Uterus (tissue), 4 donors: ENCODE results near the gene RDH5. TPM values are rescaled to one million over a fixed set of nuclear protein-coding genes. Genes with fewer than 3 reads are reported as not detected.

Experiments used
- DNase-seq, 2 donors: peaks; one replicate each; pipeline ENCODE4 v3.0.0-alpha.2; 2019 to 2020
- H3K27ac ChIP-seq, 2 donors: fragments of 200-600 bp; sonication (generic); 1 replicate in 1 of 2; 2 replicates in 1 of 2; pipeline ENCODE4 v1.5.1; 2016 to 2018
- H3K27me3 ChIP-seq, 2 donors: fragments of 200-600 bp; sonication (generic); one replicate each; pipeline ENCODE4 v1.5.1; 2018 to 2019; ENCODE audit warnings: control low read depth in 1 of 2
- H3K36me3 ChIP-seq, 2 donors: fragments of 200-600 bp; sonication (generic); one replicate each; pipeline ENCODE4 v1.5.1; 2019; ENCODE audit warnings: control low read depth in 1 of 2
- H3K4me1 ChIP-seq, 2 donors: fragments of 200-600 bp; sonication (generic); one replicate each; pipeline ENCODE4 v1.5.1; 2018 to 2019; ENCODE audit warnings: control low read depth in 1 of 2
- H3K4me3 ChIP-seq, 2 donors: fragments of 200-600 bp; sonication (generic); 1 replicate in 1 of 2; 2 replicates in 1 of 2; pipeline ENCODE4 v1.5.1; 2018 to 2019; ENCODE audit warnings: mild to moderate bottlenecking in 1 of 2
- H3K9me3 ChIP-seq, 2 donors: fragments of 200-600 bp; sonication (generic); one replicate each; pipeline ENCODE4 v1.5.1; 2019; ENCODE audit warnings: control low read depth in 1 of 2
- CTCF ChIP-seq, 4 experiments: fragments of 200-600 bp in 2 of 4; fragments of 450-650 bp in 2 of 4; sonication (generic) in 2 of 4; IDR thresholded peaks; one replicate each; pipeline ENCODE4 v1.5.1; 2016 to 2019; ENCODE audit warnings: antibody characterized with exemption in 4 of 4, mild to moderate bottlenecking in 2 of 4, moderate library complexity in 1 of 4
- POLR2A ChIP-seq, 2 donors: fragments of 450-650 bp; IDR thresholded peaks; one replicate each; pipeline ENCODE4 v1.6.1; 2016; ENCODE audit warnings: antibody characterized with exemption in 2 of 2, mild to moderate bottlenecking in 1 of 2, moderate library complexity in 1 of 2
- intact Hi-C: fragments of 100-400 bp; cut with DNase I; formaldehyde crosslinking; loops from one replicate; pipeline ENCODE4 v1.15.1; 2023; ENCODE audit warnings: low total_unique reads
- total RNA-seq, 4 donors: library from RNA; depleted of rRNA in 3 of 4; stranded (reverse); fragments of >200 nt in 3 of 4; gene quantifications; one replicate each; pipeline versions ENCODE4 v1.1.0 to v1.2.4, GENCODE V29; 2014 to 2023
- donor health status: DM: yes; HTN: yes; CAD: no.

RDH5 gene
- total RNA-seq, 4 donors from 2014 or later, result 4.1 to 16.8 (median 9.7) TPM

- intact Hi-C loops, result loop anchor here (5.0 kb wide), 1 partner anchor 205 kb away; no protein-coding TSS in a partner anchor
- H3K36me3 ChIP-seq, result no peaks in the 10 kb centered on the region
- H3K4me3 ChIP-seq, result no peak overlapping the region
- H3K27ac ChIP-seq, result peak overlapping the region; percentile 86 to 87
- H3K4me1 ChIP-seq, result peaks cover 0 to 5% of the 10 kb centered on the region in 2 donors
- H3K27me3 ChIP-seq, result no peaks in the 10 kb centered on the region
- peak in 1 of 2 donors; percentile 61 for DNase-seq
- H3K9me3 ChIP-seq, result no peaks in the 10 kb centered on the region
- peak; percentile 54 to 68 (median 61) for TF ChIP-seq CTCF (IDR thresholded peaks at IDR 0.05)
- TF ChIP-seq POLR2A (IDR thresholded peaks at IDR 0.05), result no peak
Observed at GRCh38 chr12:55736780-55737580, 16.8 kb downstream of the RDH5 start.

GRCh38 chr12:55737581-55738122 lies 17.5 kb downstream of the RDH5 start:
- DNase-seq, result no peak
- no peaks in the 10 kb centered on the region for H3K9me3 ChIP-seq
- peak overlapping the region; percentile 86 to 87 for H3K27ac ChIP-seq
- TF ChIP-seq CTCF (IDR thresholded peaks at IDR 0.05) (no peak), POLR2A (IDR thresholded peaks at IDR 0.05) (no peak)
- no peaks in the 10 kb centered on the region for H3K27me3 ChIP-seq
- H3K4me3 ChIP-seq, result peak overlapping the region; percentile 53 to 56
- no peaks in the 10 kb centered on the region for H3K36me3 ChIP-seq
- intact Hi-C loops, result loop anchor here (5.0 kb wide), 1 partner anchor 205 kb away; no protein-coding TSS in a partner anchor
- peaks cover 0 to 5% of the 10 kb centered on the region in 2 donors for H3K4me1 ChIP-seq

GRCh38 chr12:55738123-55739024 lies 18.2 kb downstream of the RDH5 start:
- TF ChIP-seq POLR2A (IDR thresholded peaks at IDR 0.05) (no peak), CTCF (IDR thresholded peaks at IDR 0.05) (peak; percentile 85 to 98 (median 92))
- Histone ChIP-seq H3K36me3 (no peaks in the 10 kb centered on the region), H3K4me3 (peak overlapping the region; percentile 53 to 56), H3K27me3 (no peaks in the 10 kb centered on the region), H3K27ac (peak overlapping the region; percentile 86 to 87), H3K9me3 (no peaks in the 10 kb centered on the region), H3K4me1 (peaks cover 0 to 5% of the 10 kb centered on the region in 2 donors)
- peak; percentile 85 to 90 for DNase-seq
- intact Hi-C loops, result loop anchor here (5.0 kb wide), 1 partner anchor 204 kb away; no protein-coding TSS in a partner anchor

GRCh38 chr12:55739025-55739378 lies 18.8 kb downstream of the RDH5 start:
- no peak for DNase-seq
- Histone ChIP-seq H3K27me3 (no peaks in the 10 kb centered on the region), H3K4me1 (peaks cover 0 to 5% of the 10 kb centered on the region in 2 donors), H3K4me3 (peak overlapping the region in 1 of 2 donors; percentile 56), H3K36me3 (no peaks in the 10 kb centered on the region), H3K27ac (peak overlapping the region in 1 of 2 donors; percentile 86), H3K9me3 (no peaks in the 10 kb centered on the region)
- TF ChIP-seq POLR2A (IDR thresholded peaks at IDR 0.05), result no peak
- TF ChIP-seq CTCF (IDR thresholded peaks at IDR 0.05), result no peak
- intact Hi-C loops, result loop anchor here (5.0 kb wide), 1 partner anchor 203 kb away; no protein-coding TSS in a partner anchor
